Measurements from ENCODE around the gene CWC15.

DNA sequence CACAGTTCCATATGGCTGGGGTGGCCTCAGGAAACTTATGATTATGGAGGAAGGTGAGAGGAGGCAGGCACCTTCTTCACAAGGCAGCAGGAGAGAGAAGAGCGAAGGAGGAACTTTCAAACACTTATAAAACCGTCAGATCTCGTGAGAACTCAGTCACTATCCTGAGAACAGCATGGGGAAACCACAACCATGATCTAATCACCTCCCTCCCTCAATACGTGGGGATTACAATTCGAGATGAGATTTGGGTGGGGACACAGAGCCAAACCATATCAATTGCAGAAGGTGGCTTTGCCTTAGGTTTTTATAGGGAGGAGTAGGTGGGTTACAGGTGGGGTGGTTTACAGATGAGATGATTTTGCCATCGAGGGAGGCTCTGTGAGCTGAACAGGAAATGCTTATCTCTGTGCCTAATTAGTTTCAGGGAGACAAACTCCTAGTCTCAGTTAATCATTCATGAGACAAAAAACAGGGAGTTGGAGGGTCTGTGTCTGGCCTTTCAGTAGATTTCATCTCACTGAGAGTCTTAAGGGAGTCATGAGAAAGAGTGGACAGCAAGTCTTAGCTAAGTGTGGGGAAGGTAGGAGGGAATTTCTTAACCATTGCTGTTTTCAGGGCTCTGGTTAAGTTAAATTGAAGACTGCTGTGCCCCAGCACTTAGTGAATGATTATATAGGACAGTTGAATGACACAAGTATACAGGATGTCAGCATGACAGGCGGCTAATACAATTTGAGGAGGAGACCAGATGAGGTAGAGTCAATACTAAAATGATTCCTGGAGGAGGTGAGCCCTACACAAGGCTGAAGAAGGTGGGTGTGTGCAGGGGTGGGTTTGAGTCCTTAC, 47.7 kb downstream of the CWC15 start:
- TF ChIP-seq CTCF (IDR thresholded peaks at IDR 0.05) (no peak), EZH2 (IDR thresholded peaks at IDR 0.05) (no peak), EZH2phosphoT487 (IDR thresholded peaks at IDR 0.05) (no peak)

Measured in neural progenitor cell (in vitro differentiated cells).